GM19025 (cell line): Measurements from ENCODE around the gene TRABD2B.

Experiments
- ATAC-seq: cut with Tn5 transposase; IDR thresholded peaks from one replicate; pipeline ENCODE4 v1.9.1; 2021; ENCODE audit warnings: mild to moderate bottlenecking, low read depth, moderate library complexity; ENCODE audit not compliant: unreplicated experiment

TRABD2B gene

GRCh38 chr1:47785561-47786271 is 211.5 kb downstream of the TRABD2B start:
- ATAC-seq: no peak

GRCh38 chr1:47785118-47785517 is 212.1 kb downstream of the TRABD2B start:
- no peak for ATAC-seq

GRCh38 chr1:47784497-47784822 is 212.7 kb downstream of the TRABD2B start:
- no peak for ATAC-seq

GRCh38 chr1:47783638-47784496 is 213.3 kb downstream of the TRABD2B start:
- ATAC-seq: no peak

- ATAC-seq: no peak
These were observed 214.6 kb downstream of the TRABD2B start for GRCh38 chr1:47782414-47783166.

GRCh38 chr1:47781171-47781959 is 215.8 kb downstream of the TRABD2B start:
- ATAC-seq: no peak

- ATAC-seq: no peak
These were observed 216.7 kb downstream of the TRABD2B start for GRCh38 chr1:47780469-47780995.

GRCh38 chr1:47779613-47780012 is 217.6 kb downstream of the TRABD2B start:
- ATAC-seq: no peak

- ATAC-seq: no peak
These were observed 218.9 kb downstream of the TRABD2B start for GRCh38 chr1:47778280-47778679.

GRCh38 chr1:47777322-47777721 is 219.9 kb downstream of the TRABD2B start:
- ATAC-seq: no peak

- no peak for ATAC-seq
These were observed 220.5 kb downstream of the TRABD2B start for GRCh38 chr1:47776667-47777131.

GRCh38 chr1:47774986-47775834 is 222.0 kb downstream of the TRABD2B start:
- no peak for ATAC-seq

- ATAC-seq: no peak
These were observed 224.1 kb downstream of the TRABD2B start for GRCh38 chr1:47772960-47773682.

- no peak for ATAC-seq
These were observed 224.9 kb downstream of the TRABD2B start for GRCh38 chr1:47772281-47772680.

- ATAC-seq: no peak
These were observed 225.4 kb downstream of the TRABD2B start for GRCh38 chr1:47771751-47772150.

GRCh38 chr1:47769983-47770382 is 227.2 kb downstream of the TRABD2B start:
- ATAC-seq: no peak

GRCh38 chr1:47769295-47769694 is 227.9 kb downstream of the TRABD2B start:
- no peak for ATAC-seq

GRCh38 chr1:47767741-47768100 is 229.5 kb downstream of the TRABD2B start:
- ATAC-seq: no peak
